ENCODE measurements around the gene TIGD4. TPM values are rescaled to one million over a fixed set of nuclear protein-coding genes. Genes with fewer than 3 reads are reported as not detected.

TIGD4 gene
- total RNA-seq, 2 donors from 2014 or later, result 0.78 to 3.0 TPM

GRCh38 chr4:152810715-152811287 is 31.3 kb upstream of the TIGD4 start:
- ATAC-seq, result peak; percentile 58
- TF ChIP-seq POLR2A (IDR thresholded peaks at IDR 0.05) (no peak), CTCF (IDR thresholded peaks at IDR 0.05) (no peak)
- intact Hi-C loops (cut with DNase I), result no loop called here
- H3K27ac ChIP-seq, result no peak overlapping the region
- peaks cover 15% of the 10 kb centered on the region for H3K4me1 ChIP-seq
- no peaks in the 10 kb centered on the region for H3K36me3 ChIP-seq (replicated peaks in 1 of 2; ENCODE audit: insufficient read depth in 1 of 2, low read depth in 2 of 2)
- DNase-seq, result peak in 1 of 4 donors; percentile 11
- 49 to 57% methylated on average over 11 of the region's 11 CpGs for whole genome bisulfite sequencing, 2 donors
- no peak overlapping the region for H3K4me3 ChIP-seq
- no peaks in the 10 kb centered on the region for H3K9me3 ChIP-seq
- no peaks in the 10 kb centered on the region for H3K27me3 ChIP-seq

- TF ChIP-seq CTCF (IDR thresholded peaks at IDR 0.05), result no peak
- TF ChIP-seq POLR2A (IDR thresholded peaks at IDR 0.05), result no peak
- Histone ChIP-seq H3K27ac (no peak overlapping the region), H3K4me3 (no peak overlapping the region), H3K9me3 (no peaks in the 10 kb centered on the region), H3K36me3 (replicated peaks in 1 of 2; ENCODE audit: insufficient read depth in 1 of 2, low read depth in 2 of 2) (no peaks in the 10 kb centered on the region), H3K4me1 (peaks cover 24% of the 10 kb centered on the region), H3K27me3 (no peaks in the 10 kb centered on the region)
- intact Hi-C loops (cut with DNase I), result no loop called here
- WGBS, 2 donors, result 90 to 96% methylated on average over 8 of the region's 8 CpGs
- no peak for ATAC-seq
- no peak for DNase-seq
These were observed 29.1 kb upstream of the TIGD4 start for GRCh38 chr4:152808670-152809069.

- H3K4me1 ChIP-seq, result peaks cover 24% of the 10 kb centered on the region
- ATAC-seq (no peak), DNase-seq (no peak)
- H3K9me3 ChIP-seq, result no peaks in the 10 kb centered on the region
- H3K27ac ChIP-seq, result no peak overlapping the region
- 79 to 93% methylated on average over 3 of the region's 3 CpGs for WGBS, 2 donors
- TF ChIP-seq POLR2A (IDR thresholded peaks at IDR 0.05) (no peak), CTCF (IDR thresholded peaks at IDR 0.05) (no peak)
- H3K27me3 ChIP-seq, result no peaks in the 10 kb centered on the region
- intact Hi-C loops (cut with DNase I), result no loop called here
- no peaks in the 10 kb centered on the region for H3K36me3 ChIP-seq (replicated peaks in 1 of 2; ENCODE audit: insufficient read depth in 1 of 2, low read depth in 2 of 2)
- no peak overlapping the region for H3K4me3 ChIP-seq
These were observed 27.8 kb upstream of the TIGD4 start for GRCh38 chr4:152807294-152807829.

- no peaks in the 10 kb centered on the region for H3K36me3 ChIP-seq (replicated peaks in 1 of 2; ENCODE audit: insufficient read depth in 1 of 2, low read depth in 2 of 2)
- DNase-seq, result no peak
- TF ChIP-seq CTCF (IDR thresholded peaks at IDR 0.05) (no peak), POLR2A (IDR thresholded peaks at IDR 0.05) (no peak)
These were observed 27.1 kb upstream of the TIGD4 start for GRCh38 chr4:152806501-152807125.

More at GRCh38 chr4:152806501-152807125, 27.1 kb upstream of the TIGD4 start:
- no peaks in the 10 kb centered on the region for H3K27me3 ChIP-seq
- intact Hi-C loops (cut with DNase I), result no loop called here
- no peaks in the 10 kb centered on the region for H3K9me3 ChIP-seq
- no peak overlapping the region for H3K4me3 ChIP-seq
- WGBS, 2 donors, result 89 to 90% methylated on average over 3 of the region's 3 CpGs
- H3K27ac ChIP-seq, result no peak overlapping the region
- peaks cover 24% of the 10 kb centered on the region for H3K4me1 ChIP-seq
- ATAC-seq, result no peak

Measured in body of pancreas (tissue), 4 donors.